Fibroblast of lung (primary cell): ENCODE results near the gene GADL1. TPM values are rescaled to one million over a fixed set of nuclear protein-coding genes. Genes with fewer than 3 reads are reported as not detected.

ENCODE experiments used
- DNase-seq, 2 donors: peaks; one replicate each; pipeline versions ENCODE4 v3.0.0 to v3.0.0-alpha.2; 2010; ENCODE audit warnings: low read depth in 2 of 2
- H2AFZ ChIP-seq: 2 replicates; pipeline ENCODE4 v1.5.1; 2012; ENCODE audit warnings: low read length, control low read depth, inconsistent platforms
- H3K27ac ChIP-seq: 2 replicates; pipeline ENCODE4 v1.5.1; 2011; ENCODE audit warnings: low read length, control low read depth; ENCODE audit not compliant: insufficient read depth
- H3K27me3 ChIP-seq: 2 replicates; pipeline ENCODE4 v1.5.1; 2011; ENCODE audit warnings: mild to moderate bottlenecking, low read length; ENCODE audit not compliant: control insufficient read depth, insufficient read depth
- H3K36me3 ChIP-seq: 2 replicates; pipeline ENCODE4 v1.5.1; 2011; ENCODE audit warnings: low read length; ENCODE audit not compliant: control insufficient read depth, insufficient read depth
- H3K4me1 ChIP-seq: 2 replicates; pipeline ENCODE4 v1.5.1; 2011; ENCODE audit warnings: low read length; ENCODE audit not compliant: control insufficient read depth, insufficient read depth; ENCODE audit errors: extremely low read depth
- H3K4me2 ChIP-seq: 2 replicates; pipeline ENCODE4 v1.5.1; 2011; ENCODE audit warnings: low read length, control low read depth; ENCODE audit not compliant: insufficient read depth; ENCODE audit errors: extremely low read depth
- H3K4me3 ChIP-seq, 4 experiments: fragments of 200-600 bp in 1 of 4; sonication (generic) in 1 of 4; replicated peaks in 1 of 4; 2 replicates each; pipeline ENCODE4 v1.5.1; 2011 to 2016; ENCODE audit warnings: low read length in 4 of 4, low read depth in 3 of 4, mild to moderate bottlenecking in 3 of 4, control low read depth in 2 of 4, inconsistent platforms in 1 of 4, mixed read lengths in 1 of 4; ENCODE audit not compliant: insufficient read depth in 1 of 4; ENCODE audit errors: control extremely low read depth in 1 of 4
- H3K79me2 ChIP-seq: 2 replicates; pipeline ENCODE4 v1.5.1; 2012; ENCODE audit warnings: mild to moderate bottlenecking, low read length, inconsistent platforms; ENCODE audit not compliant: control insufficient read depth, insufficient read depth
- H3K9ac ChIP-seq: 2 replicates; pipeline ENCODE4 v1.5.1; 2011; ENCODE audit warnings: mild to moderate bottlenecking, low read length, control low read depth; ENCODE audit not compliant: insufficient read depth
- H3K9me3 ChIP-seq: 2 replicates; pipeline ENCODE4 v1.5.1; 2012; ENCODE audit warnings: low read depth, low read length; ENCODE audit not compliant: control insufficient read depth, insufficient read depth
- H4K20me1 ChIP-seq: 2 replicates; pipeline ENCODE4 v1.5.1; 2011; ENCODE audit warnings: low read length; ENCODE audit not compliant: control insufficient read depth, insufficient read depth; ENCODE audit errors: extremely low read depth
- EZH2 ChIP-seq: IDR thresholded peaks from 2 replicates; pipeline ENCODE4 v1.5.1; 2012; ENCODE audit warnings: low read length, control low read depth, mild to moderate bottlenecking; ENCODE audit errors: missing control alignments
- polyA plus RNA-seq, 2 donors: library from polyadenylated mRNA; depleted of rRNA in 1 of 2; stranded (reverse) in 1 of 2; unstranded in 1 of 2; fragments of >200 nt; gene quantifications; 2 replicates each; pipeline ENCODE4 v1.2.1, GENCODE V29; 2011 to 2012; ENCODE audit warnings: missing spikeins in 1 of 2
- total RNA-seq: library from RNA; depleted of rRNA; stranded (reverse); fragments of >200 nt; gene quantifications from 2 replicates; pipeline ENCODE4 v1.2.1, GENCODE V29; 2014
- TF ChIP-seq, protein P1 (sequence below), 2 donors: IDR thresholded peaks in 1 of 2; conservative IDR thresholded peaks in 1 of 2; 1 replicate in 1 of 2; 2 replicates in 1 of 2; pipeline ENCODE4 v1.5.1; 2011 to 2012; ENCODE audit warnings: low read length in 2 of 2, control low read depth in 1 of 2, inconsistent platforms in 1 of 2, low read depth in 1 of 2, mild to moderate bottlenecking in 1 of 2

The GADL1 gene
- total and polyA plus RNA-seq, 2 donors (not counting 1 experiment from before 2014, with no cell fraction given) = 0.18 to 3.6 TPM

DNA sequence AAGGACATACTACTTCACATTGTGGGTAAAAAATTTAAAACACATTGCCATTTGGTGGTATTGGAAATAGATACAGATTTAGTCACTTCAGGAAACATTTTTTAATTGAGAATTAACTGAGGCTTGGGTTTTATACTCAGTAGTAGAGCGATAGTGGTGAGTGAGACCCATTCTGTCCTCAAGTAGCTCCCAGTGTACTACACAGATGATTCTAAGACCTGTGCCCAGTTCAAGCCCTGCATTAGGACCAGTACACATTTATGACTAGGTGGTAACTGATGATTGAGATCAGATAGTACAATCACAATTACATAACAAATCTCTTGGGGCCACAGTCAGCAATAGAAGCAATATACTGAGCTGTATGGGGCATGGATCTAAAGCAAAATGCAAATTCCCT, 67.4 kb downstream of the GADL1 start:
- H3K27ac ChIP-seq = no peak overlapping the region

DNA sequence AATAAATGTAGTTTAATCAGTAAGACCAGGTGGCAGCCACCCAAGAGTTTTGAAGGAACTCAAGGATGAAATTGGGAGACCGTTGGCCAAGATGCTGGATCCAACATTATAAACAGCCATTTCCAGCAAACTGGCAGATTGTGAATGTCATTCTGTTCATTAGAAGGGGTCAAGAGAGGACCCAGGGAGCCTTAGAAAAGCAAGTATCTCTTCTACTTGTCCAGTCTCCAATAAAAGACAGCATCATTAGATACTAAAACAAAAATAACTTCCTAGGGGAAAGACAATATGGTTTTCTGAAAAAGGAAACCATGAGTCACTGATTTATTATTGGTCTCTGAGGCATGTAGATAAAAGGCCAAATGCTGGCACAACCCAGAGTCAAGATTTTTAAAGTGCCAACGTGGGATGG, 67.9 kb downstream of the GADL1 start:
- Histone ChIP-seq H3K79me2 (no peaks in the 10 kb centered on the region), H4K20me1 (no peaks in the 10 kb centered on the region), H3K4me3 (no peak overlapping the region), H3K4me2 (no peak overlapping the region), H3K36me3 (no peaks in the 10 kb centered on the region), H2AFZ (no peak overlapping the region), H3K27me3 (no peaks in the 10 kb centered on the region), H3K27ac (no peak overlapping the region), H3K9ac (no peak overlapping the region), H3K4me1 (no peaks in the 10 kb centered on the region), H3K9me3 (no peaks in the 10 kb centered on the region)
- no peak for TF ChIP-seq EZH2
- TF ChIP-seq, protein P1, sequence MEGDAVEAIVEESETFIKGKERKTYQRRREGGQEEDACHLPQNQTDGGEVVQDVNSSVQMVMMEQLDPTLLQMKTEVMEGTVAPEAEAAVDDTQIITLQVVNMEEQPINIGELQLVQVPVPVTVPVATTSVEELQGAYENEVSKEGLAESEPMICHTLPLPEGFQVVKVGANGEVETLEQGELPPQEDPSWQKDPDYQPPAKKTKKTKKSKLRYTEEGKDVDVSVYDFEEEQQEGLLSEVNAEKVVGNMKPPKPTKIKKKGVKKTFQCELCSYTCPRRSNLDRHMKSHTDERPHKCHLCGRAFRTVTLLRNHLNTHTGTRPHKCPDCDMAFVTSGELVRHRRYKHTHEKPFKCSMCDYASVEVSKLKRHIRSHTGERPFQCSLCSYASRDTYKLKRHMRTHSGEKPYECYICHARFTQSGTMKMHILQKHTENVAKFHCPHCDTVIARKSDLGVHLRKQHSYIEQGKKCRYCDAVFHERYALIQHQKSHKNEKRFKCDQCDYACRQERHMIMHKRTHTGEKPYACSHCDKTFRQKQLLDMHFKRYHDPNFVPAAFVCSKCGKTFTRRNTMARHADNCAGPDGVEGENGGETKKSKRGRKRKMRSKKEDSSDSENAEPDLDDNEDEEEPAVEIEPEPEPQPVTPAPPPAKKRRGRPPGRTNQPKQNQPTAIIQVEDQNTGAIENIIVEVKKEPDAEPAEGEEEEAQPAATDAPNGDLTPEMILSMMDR (conservative IDR thresholded peaks at IDR 0.05 in 1 of 2, IDR thresholded peaks at IDR 0.05 in 1 of 2; ENCODE audit: low read depth in 1 of 2, low read length in 2 of 2) = no peak
- peak; percentile 7 to 56 for DNase-seq

More for the DNA sequence above, 67.4 kb downstream of the GADL1 start:
- no peak for DNase-seq
- Histone ChIP-seq H3K27me3 (no peaks in the 10 kb centered on the region), H3K9ac (no peak overlapping the region), H3K36me3 (no peaks in the 10 kb centered on the region), H4K20me1 (no peaks in the 10 kb centered on the region), H3K4me2 (no peak overlapping the region), H3K9me3 (no peaks in the 10 kb centered on the region), H3K4me1 (no peaks in the 10 kb centered on the region), H3K79me2 (no peaks in the 10 kb centered on the region), H2AFZ (no peak overlapping the region), H3K4me3 (no peak overlapping the region)
- TF ChIP-seq, protein P1 (conservative IDR thresholded peaks at IDR 0.05 in 1 of 2, IDR thresholded peaks at IDR 0.05 in 1 of 2; ENCODE audit: low read depth in 1 of 2, low read length in 2 of 2) = no peak
- TF ChIP-seq EZH2 = no peak

DNA sequence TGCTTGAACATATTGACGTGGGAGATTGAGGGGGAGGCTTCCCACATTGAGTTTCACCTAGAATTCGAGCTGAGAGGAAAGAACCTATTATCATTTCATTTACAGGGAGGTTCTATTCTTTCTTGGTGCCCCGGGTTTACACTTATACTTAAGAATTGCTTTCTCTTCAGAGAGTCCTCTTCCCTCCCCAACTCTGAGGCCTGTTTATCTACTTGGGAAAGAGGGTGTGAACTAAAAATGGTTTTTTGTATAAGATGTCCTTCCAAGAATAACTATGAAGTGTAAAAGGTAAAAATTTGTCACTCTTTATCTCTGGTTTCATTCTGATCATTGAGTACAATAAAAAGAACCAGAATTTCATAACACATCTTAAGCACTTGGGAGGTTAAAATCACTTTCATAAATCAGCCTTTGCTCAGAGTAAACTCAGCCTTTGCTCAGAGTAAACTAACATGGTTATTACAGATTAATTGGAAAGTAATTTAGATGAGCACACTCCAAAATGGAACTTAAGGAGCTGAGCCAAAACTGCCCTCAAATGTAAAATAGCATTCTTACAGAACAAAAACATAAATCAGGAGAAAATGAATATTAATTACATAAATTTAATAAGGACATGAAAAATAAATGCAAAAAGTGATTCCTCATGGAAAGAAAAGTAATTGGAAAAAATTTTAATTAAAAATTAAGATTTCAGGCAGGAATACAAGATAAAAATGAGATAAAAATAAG, 75.2 kb downstream of the GADL1 start:
- Histone ChIP-seq H4K20me1 (no peaks in the 10 kb centered on the region), H3K4me2 (no peak overlapping the region), H3K4me1 (no peaks in the 10 kb centered on the region), H3K9me3 (no peaks in the 10 kb centered on the region), H3K9ac (no peak overlapping the region), H3K27ac (no peak overlapping the region), H3K4me3 (no peak overlapping the region), H3K79me2 (no peaks in the 10 kb centered on the region), H3K36me3 (no peaks in the 10 kb centered on the region), H2AFZ (no peak overlapping the region), H3K27me3 (no peaks in the 10 kb centered on the region)
- TF ChIP-seq, protein P1 (conservative IDR thresholded peaks at IDR 0.05 in 1 of 2, IDR thresholded peaks at IDR 0.05 in 1 of 2; ENCODE audit: low read depth in 1 of 2, low read length in 2 of 2) = no peak
- no peak for TF ChIP-seq EZH2
- no peak for DNase-seq
